ENCODE results near the gene MBD3L1. TPM values are rescaled to one million over a fixed set of nuclear protein-coding genes. Genes with fewer than 3 reads are reported as not detected.

The MBD3L1 gene
- total and polyA plus RNA-seq, 9 donors = not detected

- H3K27me3 ChIP-seq = no peaks in the 10 kb centered on the region
- H3K36me3 ChIP-seq = no peaks in the 10 kb centered on the region
- no peak overlapping the region for H3K27ac ChIP-seq
- DNase-seq = no peak
- H3K9me3 ChIP-seq = no peaks in the 10 kb centered on the region
- no peaks in the 10 kb centered on the region for H3K4me1 ChIP-seq (ENCODE audit: insufficient read depth)
- 65 to 71% (median 70%) methylated on average over 2 of the region's 2 CpGs for WGBS, 3 donors
- no peak overlapping the region for H3K4me3 ChIP-seq
- TF ChIP-seq EP300 (IDR thresholded peaks at IDR 0.05) (no peak), POLR2A (IDR thresholded peaks at IDR 0.05) (no peak), CTCF (IDR thresholded peaks at IDR 0.05) (no peak)
- intact Hi-C loops (cut with DNase I) = no loop called here
Observed at GRCh38 chr19:8880868-8881488, 48.8 kb downstream of the MBD3L1 start.

- H3K27me3 ChIP-seq = no peaks in the 10 kb centered on the region
- no peaks in the 10 kb centered on the region for H3K4me1 ChIP-seq (ENCODE audit: insufficient read depth)
- no peak for DNase-seq
- TF ChIP-seq EP300 (IDR thresholded peaks at IDR 0.05) (no peak), POLR2A (IDR thresholded peaks at IDR 0.05) (no peak), CTCF (IDR thresholded peaks at IDR 0.05) (no peak)
- intact Hi-C loops (cut with DNase I) = no loop called here
- H3K4me3 ChIP-seq = no peak overlapping the region
- no peaks in the 10 kb centered on the region for H3K9me3 ChIP-seq
- H3K27ac ChIP-seq = no peak overlapping the region
- no peaks in the 10 kb centered on the region for H3K36me3 ChIP-seq
Observed at GRCh38 chr19:8881512-8881911, 49.3 kb downstream of the MBD3L1 start.

GRCh38 chr19:8884416-8884815 lies 52.2 kb downstream of the MBD3L1 start:
- Histone ChIP-seq H3K4me3 (no peak overlapping the region), H3K36me3 (no peaks in the 10 kb centered on the region), H3K9me3 (no peaks in the 10 kb centered on the region), H3K27me3 (no peaks in the 10 kb centered on the region), H3K27ac (no peak overlapping the region), H3K4me1 (ENCODE audit: insufficient read depth) (no peaks in the 10 kb centered on the region)
- intact Hi-C loops (cut with DNase I) = no loop called here
- TF ChIP-seq POLR2A (IDR thresholded peaks at IDR 0.05) (no peak), CTCF (IDR thresholded peaks at IDR 0.05) (no peak), EP300 (IDR thresholded peaks at IDR 0.05) (no peak)
- DNase-seq = no peak

- Histone ChIP-seq H3K27me3 (no peaks in the 10 kb centered on the region), H3K4me3 (no peak overlapping the region), H3K36me3 (no peaks in the 10 kb centered on the region), H3K27ac (no peak overlapping the region), H3K9me3 (no peaks in the 10 kb centered on the region), H3K4me1 (ENCODE audit: insufficient read depth) (no peaks in the 10 kb centered on the region)
- DNase-seq = no peak
- TF ChIP-seq EP300 (IDR thresholded peaks at IDR 0.05) (no peak), CTCF (IDR thresholded peaks at IDR 0.05) (no peak), POLR2A (IDR thresholded peaks at IDR 0.05) (no peak)
- intact Hi-C loops (cut with DNase I) = no loop called here
- WGBS, 3 donors = 60 to 76% (median 70%) methylated on average over 2 of the region's 2 CpGs
Observed at GRCh38 chr19:8887364-8887763, 55.2 kb downstream of the MBD3L1 start.
